CD4-positive, alpha-beta T cell treated with Interleukin-10 for 1 hour (primary cell): ENCODE measurements around the gene PUM1.

Experiments used
- DNase-seq: peaks from one replicate; pipeline ENCODE4 v3.0.0-alpha.2; 2020

PUM1 gene

DNA sequence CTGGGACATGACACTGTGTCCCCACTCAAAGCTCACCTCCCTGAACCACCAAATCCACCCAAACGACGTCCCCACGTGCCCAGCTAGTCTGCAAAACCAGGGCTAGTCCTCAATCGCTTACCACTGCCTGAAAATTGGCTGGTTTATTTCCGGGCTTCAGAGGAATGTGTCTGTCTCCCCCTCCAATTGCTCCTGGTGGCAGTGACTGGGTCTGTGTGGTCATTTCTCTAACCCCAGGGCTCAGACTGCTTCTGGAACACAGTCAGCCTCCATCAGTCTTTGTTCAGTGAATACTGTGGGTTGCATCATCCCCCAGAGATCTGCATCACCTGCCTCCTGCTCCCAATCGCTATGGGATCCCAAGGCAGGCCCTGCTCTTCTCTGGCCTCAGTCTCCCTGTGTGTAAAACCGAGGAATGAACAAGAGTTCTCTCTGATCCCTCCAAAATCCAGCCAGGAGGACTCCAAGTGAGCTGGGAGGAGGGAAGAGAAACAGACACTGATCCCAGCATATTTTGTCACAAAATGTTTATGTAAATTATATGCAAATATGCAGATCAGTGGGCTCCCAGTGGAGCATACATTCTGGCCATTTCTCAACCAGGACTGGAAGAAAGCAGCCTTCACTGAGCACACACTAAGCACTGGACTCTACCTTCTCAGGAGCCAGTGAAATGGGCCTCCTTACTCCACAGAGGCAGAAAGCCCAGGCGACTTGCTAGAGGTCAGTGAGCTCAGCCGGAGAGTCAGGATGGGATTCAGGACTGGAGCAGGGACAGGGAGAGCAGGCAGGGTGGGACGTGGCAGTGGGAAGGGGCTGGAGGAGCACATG, 177.8 kb downstream of the PUM1 start:
- DNase-seq, result no peak

- DNase-seq, result no peak
Measured at GRCh38 chr1:30886710-30887428, 178.6 kb downstream of the PUM1 start.

- DNase-seq, result no peak
Measured at GRCh38 chr1:30885570-30886522, 179.7 kb downstream of the PUM1 start.

DNA sequence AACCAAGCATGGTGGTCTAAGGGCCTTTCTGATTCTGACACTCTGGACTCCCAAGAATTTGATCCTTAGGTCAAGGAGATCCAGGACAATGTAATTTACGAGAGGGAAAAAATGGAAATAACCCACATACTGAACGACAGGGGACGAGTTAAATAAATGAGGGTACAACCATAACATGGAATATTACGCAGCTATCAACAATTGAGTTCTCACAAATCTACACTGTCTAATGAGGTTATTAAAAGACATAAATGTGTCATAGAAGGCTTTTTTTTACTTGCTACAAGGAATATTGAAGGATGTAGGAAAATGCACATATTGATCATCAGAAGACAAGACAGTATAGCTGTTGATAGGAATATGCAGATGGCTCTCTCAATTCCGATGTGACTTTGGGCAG, 180.8 kb downstream of the PUM1 start:
- DNase-seq, result no peak

- DNase-seq, result no peak
Measured at GRCh38 chr1:30883389-30884172, 181.9 kb downstream of the PUM1 start.

DNA sequence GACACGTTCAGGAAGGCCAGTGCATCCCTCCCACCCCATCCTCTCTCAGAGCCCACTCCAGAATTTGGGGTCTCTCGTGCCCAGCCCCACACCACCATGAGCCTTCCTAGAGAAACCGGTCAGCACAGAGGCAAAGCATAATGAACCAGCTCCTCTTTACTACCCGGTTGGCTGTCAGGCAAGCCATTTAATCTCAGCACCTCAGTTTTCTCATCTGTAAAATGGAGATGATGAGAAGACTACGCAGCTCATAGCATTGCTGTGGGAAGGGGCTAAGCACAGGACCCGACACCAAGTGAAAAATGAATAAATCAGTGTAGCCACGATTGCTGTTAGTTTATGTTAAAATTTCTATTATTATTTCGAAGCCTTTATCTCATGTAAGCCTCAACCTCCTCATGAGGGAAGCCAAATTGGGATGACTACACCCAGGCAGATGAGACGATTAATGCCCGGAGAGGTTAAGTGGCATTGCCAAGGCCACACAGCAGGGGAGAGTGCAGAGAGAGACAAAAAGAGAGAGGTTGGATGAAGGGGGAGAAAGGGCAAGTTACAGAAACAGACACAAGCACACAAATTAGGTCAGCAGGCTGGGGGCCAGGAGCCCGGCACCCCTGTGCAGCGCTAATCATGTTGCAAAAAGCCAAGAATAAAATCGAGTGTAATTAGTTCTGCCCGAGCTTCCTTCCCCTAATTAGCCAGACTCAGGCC, 182.7 kb downstream of the PUM1 start:
- DNase-seq, result no peak
